Measurements from ENCODE around the gene TMEM145.

GRCh38 chr19:42367929-42368328, 54.8 kb downstream of the TMEM145 start:
- TF ChIP-seq, protein P1, sequence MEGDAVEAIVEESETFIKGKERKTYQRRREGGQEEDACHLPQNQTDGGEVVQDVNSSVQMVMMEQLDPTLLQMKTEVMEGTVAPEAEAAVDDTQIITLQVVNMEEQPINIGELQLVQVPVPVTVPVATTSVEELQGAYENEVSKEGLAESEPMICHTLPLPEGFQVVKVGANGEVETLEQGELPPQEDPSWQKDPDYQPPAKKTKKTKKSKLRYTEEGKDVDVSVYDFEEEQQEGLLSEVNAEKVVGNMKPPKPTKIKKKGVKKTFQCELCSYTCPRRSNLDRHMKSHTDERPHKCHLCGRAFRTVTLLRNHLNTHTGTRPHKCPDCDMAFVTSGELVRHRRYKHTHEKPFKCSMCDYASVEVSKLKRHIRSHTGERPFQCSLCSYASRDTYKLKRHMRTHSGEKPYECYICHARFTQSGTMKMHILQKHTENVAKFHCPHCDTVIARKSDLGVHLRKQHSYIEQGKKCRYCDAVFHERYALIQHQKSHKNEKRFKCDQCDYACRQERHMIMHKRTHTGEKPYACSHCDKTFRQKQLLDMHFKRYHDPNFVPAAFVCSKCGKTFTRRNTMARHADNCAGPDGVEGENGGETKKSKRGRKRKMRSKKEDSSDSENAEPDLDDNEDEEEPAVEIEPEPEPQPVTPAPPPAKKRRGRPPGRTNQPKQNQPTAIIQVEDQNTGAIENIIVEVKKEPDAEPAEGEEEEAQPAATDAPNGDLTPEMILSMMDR (IDR thresholded peaks at IDR 0.05; ENCODE audit: low read length): no peak
- no peak for TF ChIP-seq EZH2 (IDR thresholded peaks at IDR 0.05; ENCODE audit: borderline replicate concordance, low read length)

All from OCI-LY1 (cell line).